Sigmoid colon (tissue), 4 donors: ENCODE data around the gene SLC6A19.

ENCODE experiments used
- CTCF ChIP-seq, 4 experiments: fragments of 450-650 bp in 3 of 4; fragments of 200-600 bp in 1 of 4; IDR thresholded peaks; one replicate each; pipeline ENCODE4 v1.5.1; 2016 to 2019; ENCODE audit warnings: antibody characterized with exemption in 4 of 4, mild to moderate bottlenecking in 3 of 4, moderate library complexity in 2 of 4
- POLR2A ChIP-seq, 2 donors: fragments of 450-650 bp; IDR thresholded peaks; one replicate each; pipeline ENCODE4 v1.6.1; 2016; ENCODE audit warnings: antibody characterized with exemption in 2 of 2, mild to moderate bottlenecking in 2 of 2, moderate library complexity in 2 of 2
- POLR2AphosphoS5 ChIP-seq, 4 donors: sonication (generic); formaldehyde crosslinking; IDR thresholded peaks; one replicate each; pipeline ENCODE4 v1.6.1; 2017; ENCODE audit warnings: antibody characterized with exemption in 4 of 4

DNA sequence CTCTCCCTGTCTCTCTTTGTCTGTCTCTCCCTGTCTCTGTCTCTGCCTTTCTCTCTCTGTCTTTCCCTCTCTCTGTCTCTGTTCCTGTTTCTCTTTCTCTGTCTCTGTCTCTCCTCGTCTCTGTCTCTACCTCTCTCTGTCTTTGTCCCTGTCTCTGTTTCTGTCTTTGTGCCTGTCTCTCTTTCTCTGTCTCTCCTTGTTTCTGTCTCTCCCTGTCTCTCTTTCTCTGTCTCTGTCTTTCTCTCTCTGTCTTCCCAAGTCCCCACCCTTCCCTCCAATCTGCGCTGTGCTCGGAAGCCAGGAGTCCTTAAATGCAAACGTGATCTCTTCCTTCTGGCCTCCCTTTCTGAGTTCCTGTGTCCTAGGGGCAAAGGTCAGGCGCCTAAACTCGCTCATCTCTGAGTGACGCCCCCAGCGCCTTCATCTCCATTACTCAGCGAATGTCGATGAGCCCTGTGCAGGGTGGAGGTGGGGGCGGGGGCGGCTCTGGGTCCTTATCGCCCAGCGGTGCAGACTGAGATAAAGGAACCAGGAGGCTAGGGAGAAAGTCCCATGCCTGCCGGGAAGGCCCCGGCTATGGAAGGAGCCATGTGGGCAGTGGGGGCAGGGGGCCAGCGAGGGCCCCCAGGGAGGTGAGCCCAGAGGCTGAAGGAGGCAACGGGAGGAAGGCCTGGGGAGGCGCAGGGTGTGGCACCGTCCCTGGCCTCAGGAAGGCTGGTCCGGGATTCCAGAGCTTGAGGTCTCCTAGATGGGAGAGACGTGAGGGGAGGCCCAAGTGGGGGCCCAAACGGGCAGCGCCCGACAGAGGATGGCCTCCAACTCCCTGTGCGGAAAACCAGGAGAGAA, 1.5 kb upstream of the SLC6A19 start:
- TF ChIP-seq CTCF (IDR thresholded peaks at IDR 0.05) (no peak), POLR2A (IDR thresholded peaks at IDR 0.05) (no peak), POLR2AphosphoS5 (IDR thresholded peaks at IDR 0.05) (no peak)
